HG02623 (cell line): ENCODE data around the gene ZNF385D.
"Not testable (repeated sequence)": the region's sequence is repeated elsewhere in the genome, so short reads cannot be mapped to it uniquely, and the experiment has no call there.

ENCODE experiments used
- ATAC-seq: cut with Tn5 transposase; IDR thresholded peaks from one replicate; pipeline ENCODE4 v1.9.1; 2021; ENCODE audit warnings: moderate library complexity; ENCODE audit not compliant: unreplicated experiment

Gene ZNF385D

GRCh38 chr3:21393683-21394311 lies 357.2 kb downstream of the ZNF385D start:
- no peak for ATAC-seq

DNA sequence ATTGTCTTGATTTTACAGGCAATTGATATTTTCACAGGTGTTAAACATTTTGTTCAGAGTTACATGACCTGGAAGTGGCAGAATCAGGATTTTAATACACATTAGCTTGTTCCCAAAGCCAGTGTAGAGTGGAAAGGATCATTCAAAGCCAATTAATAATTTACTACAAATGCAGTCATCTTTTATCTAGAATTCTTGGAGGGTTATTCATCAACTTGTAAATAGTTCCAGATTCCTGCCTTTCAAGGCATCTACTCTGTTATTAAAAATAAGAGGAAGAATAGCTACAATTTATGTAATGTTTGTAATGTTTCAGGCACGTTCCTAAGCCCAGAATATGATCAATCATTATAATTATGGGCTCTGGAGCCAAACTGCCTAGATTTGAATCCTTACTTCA lies 358.5 kb downstream of the ZNF385D start:
- ATAC-seq: no peak

DNA sequence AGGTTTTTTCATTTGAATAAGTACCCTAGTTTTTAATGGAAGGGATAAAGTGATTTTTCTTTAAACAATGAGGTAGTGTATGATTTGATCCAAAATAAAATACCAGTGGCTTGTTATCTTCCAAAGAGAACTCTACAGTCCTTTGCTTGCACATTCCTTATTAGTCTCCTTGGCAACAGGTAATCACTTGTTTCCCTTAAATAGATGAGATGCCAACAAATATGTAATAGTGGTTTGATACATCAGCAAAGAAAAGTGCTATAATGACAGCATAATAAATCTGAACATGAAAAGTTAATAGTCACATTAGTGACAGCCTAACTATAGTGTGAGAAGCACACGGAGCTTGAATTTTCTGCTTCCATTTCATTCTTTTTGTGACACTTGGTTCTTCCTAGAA lies 360.2 kb downstream of the ZNF385D start:
- ATAC-seq: no peak

DNA sequence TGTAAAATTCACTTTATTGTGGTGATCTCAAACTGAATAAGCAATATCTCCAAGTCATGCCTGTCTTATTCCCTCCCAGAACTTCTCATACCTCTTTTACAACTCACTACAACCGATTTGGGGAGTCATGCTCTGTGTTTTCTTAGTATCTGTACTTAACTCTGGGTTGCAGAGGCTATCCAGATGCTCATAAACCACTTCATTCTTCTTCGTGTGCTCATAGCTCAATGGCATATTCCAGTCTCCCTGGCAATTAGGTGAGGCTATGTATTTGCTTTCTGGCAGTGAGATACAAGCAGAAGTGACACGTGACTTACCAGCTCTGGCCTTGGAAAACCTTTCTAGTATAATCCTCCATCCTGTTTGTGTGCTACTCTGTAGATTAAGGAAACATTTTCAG lies 360.9 kb downstream of the ZNF385D start:
- ATAC-seq: no peak

DNA sequence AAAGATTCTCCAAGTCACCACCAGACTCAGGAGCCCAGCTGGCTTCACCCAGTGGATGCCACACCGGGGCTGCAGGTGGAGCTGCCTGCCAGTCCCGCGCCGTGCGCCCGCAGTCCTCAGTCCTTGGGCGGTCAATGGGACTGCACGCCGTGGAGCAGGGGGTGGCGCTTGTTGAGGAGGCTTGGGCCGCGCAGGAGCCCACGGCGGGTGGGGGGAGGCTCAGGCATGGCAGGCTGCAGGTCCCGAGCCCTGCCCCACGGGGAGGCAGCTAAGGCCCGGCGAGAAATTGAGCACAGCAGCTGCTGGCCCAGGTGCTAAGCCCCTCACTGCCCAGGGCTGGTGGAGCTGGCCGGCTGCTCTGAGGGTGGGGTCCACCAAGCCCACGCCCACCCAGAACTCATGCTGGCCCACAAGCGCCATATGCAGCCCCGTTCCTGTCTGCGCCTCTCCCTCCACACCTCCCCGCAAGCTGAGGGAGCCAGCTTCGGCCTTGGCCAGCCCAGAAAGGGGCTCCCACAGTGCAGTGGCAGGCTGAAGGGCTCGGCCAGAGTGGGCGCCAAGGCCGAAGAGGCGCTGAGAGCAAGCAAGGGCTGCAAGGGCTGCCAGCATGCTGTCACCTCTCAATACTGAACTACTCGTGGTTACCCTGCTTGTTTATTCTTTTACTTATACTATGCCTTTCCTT lies 363.7 kb downstream of the ZNF385D start:
- ATAC-seq: not testable (repeated sequence)

- ATAC-seq: not testable (repeated sequence)
Measured at GRCh38 chr3:21378036-21378435, 373.0 kb downstream of the ZNF385D start.

- no peak for ATAC-seq
Measured at GRCh38 chr3:21377071-21377769, 373.8 kb downstream of the ZNF385D start.

- no peak for ATAC-seq
Measured at GRCh38 chr3:21372316-21372715, 378.7 kb downstream of the ZNF385D start.
